HL-60/S4 (cell line): ENCODE results near the gene LARP1.
"Not testable (repeated sequence)": the region's sequence is repeated elsewhere in the genome, so short reads cannot be mapped to it uniquely, and the experiment has no call there.

Experiments used
- in situ Hi-C: fragments of 300-500 bp; cut with MboI; formaldehyde crosslinking; loops from 2 replicates; pipeline ENCODE4 v1.14.3; 2022; ENCODE audit warnings: low sequenced_read_pairs

Gene LARP1

GRCh38 chr5:154734370-154735248 is 20.6 kb upstream of the LARP1 start:
- in situ Hi-C loops, result no loop called here

- in situ Hi-C loops, result not testable (repeated sequence)
Measured at GRCh38 chr5:154735362-154735761, 19.8 kb upstream of the LARP1 start.

GRCh38 chr5:154736372-154736771 is 18.8 kb upstream of the LARP1 start:
- in situ Hi-C loops, result not testable (repeated sequence)

GRCh38 chr5:154737667-154738320 is 17.4 kb upstream of the LARP1 start:
- in situ Hi-C loops, result no loop called here

GRCh38 chr5:154740483-154740882 is 14.7 kb upstream of the LARP1 start:
- in situ Hi-C loops, result no loop called here

GRCh38 chr5:154740957-154741356 is 14.2 kb upstream of the LARP1 start:
- in situ Hi-C loops, result no loop called here

GRCh38 chr5:154741415-154741814 is 13.8 kb upstream of the LARP1 start:
- in situ Hi-C loops, result no loop called here

GRCh38 chr5:154743812-154744211 is 11.4 kb upstream of the LARP1 start:
- in situ Hi-C loops, result no loop called here

GRCh38 chr5:154745349-154745748 is 9.8 kb upstream of the LARP1 start:
- in situ Hi-C loops, result no loop called here

GRCh38 chr5:154749491-154749890 is 5.7 kb upstream of the LARP1 start:
- in situ Hi-C loops, result no loop called here

- in situ Hi-C loops, result not testable (repeated sequence)
Measured at GRCh38 chr5:154750641-154751040, 4.5 kb upstream of the LARP1 start.

GRCh38 chr5:154751854-154752253 is 3.3 kb upstream of the LARP1 start:
- in situ Hi-C loops, result no loop called here

- in situ Hi-C loops, result no loop called here
Measured at GRCh38 chr5:154753792-154754191, 1.4 kb upstream of the LARP1 start.

- in situ Hi-C loops, result no loop called here
Measured at GRCh38 chr5:154754460-154755360, 467 bp upstream of the LARP1 start.

GRCh38 chr5:154756009-154756867 is 1.1 kb downstream of the LARP1 start:
- in situ Hi-C loops, result no loop called here

GRCh38 chr5:154756868-154757813 is 2.0 kb downstream of the LARP1 start:
- in situ Hi-C loops, result no loop called here

- in situ Hi-C loops, result no loop called here
Measured at GRCh38 chr5:154757814-154758406, 2.7 kb downstream of the LARP1 start.

- in situ Hi-C loops, result no loop called here
Measured at GRCh38 chr5:154758493-154758892, 3.3 kb downstream of the LARP1 start.

- in situ Hi-C loops, result no loop called here
Measured at GRCh38 chr5:154758977-154759376, 3.8 kb downstream of the LARP1 start.
